Psoas muscle (tissue), 8 donors: Measurements from ENCODE around the gene SLC2A8. TPM values are rescaled to one million over a fixed set of nuclear protein-coding genes. Genes with fewer than 3 reads are reported as not detected.

Source experiments
- ATAC-seq, 4 donors: fragments of 200-7000 bp; cut with Tn5 transposase; one replicate each; pipeline ENCODE4 v1.9.1; 2020; ENCODE audit warnings: moderate library complexity in 3 of 4, mild to moderate bottlenecking in 2 of 4
- DNase-seq, 2 donors: peaks; one replicate each; pipeline ENCODE4 v3.0.0-alpha.2; 2020
- H3K27ac ChIP-seq: fragments of 200-600 bp; one replicate; pipeline ENCODE4 v1.8.0; 2022
- H3K27me3 ChIP-seq, 3 donors: fragments of 200-600 bp in 1 of 3; one replicate each; pipeline versions ENCODE4 v1.6.1 to v1.8.0; 2013 to 2022; ENCODE audit warnings: low read length in 2 of 3, mild to moderate bottlenecking in 2 of 3, moderate library complexity in 1 of 3; ENCODE audit not compliant: insufficient read depth in 3 of 3
- H3K36me3 ChIP-seq, 2 donors: fragments of 200-600 bp in 1 of 2; one replicate each; pipeline versions ENCODE4 v1.6.1 to v1.8.0; 2013 to 2022; ENCODE audit warnings: low read depth in 1 of 2, mild to moderate bottlenecking in 1 of 2, moderate library complexity in 1 of 2; ENCODE audit not compliant: insufficient read depth in 1 of 2
- H3K4me1 ChIP-seq: fragments of 200-600 bp; one replicate; pipeline ENCODE4 v1.8.0; 2022
- H3K4me3 ChIP-seq: fragments of 200-600 bp; one replicate; pipeline ENCODE4 v1.8.0; 2022; ENCODE audit warnings: mild to moderate bottlenecking
- H3K9me3 ChIP-seq: fragments of 200-600 bp; one replicate; pipeline ENCODE4 v1.8.0; 2022
- WGBS, 3 donors: extraction: QIAGEN DNeasy Blood & Tissue Kit; methylation state at CpG; one replicate each; pipeline versions ENCODE4 v1.1.6 to v1.1.7; 2013; 5-methylcytosine and 5-hydroxymethylcytosine counted together
- intact Hi-C, 2 donors: fragments of 100-400 bp; cut with DNase I; formaldehyde crosslinking; loops; one replicate each; pipeline versions ENCODE4 v1.11.0 to v1.14.2; 2022
- polyA plus RNA-seq, 3 donors: library from polyadenylated mRNA; stranded (reverse); fragments of 200-250 nt; gene quantifications; one replicate each; pipeline ENCODE4 v1.2.3, GENCODE V29; 2013
- total RNA-seq, 4 donors: library from RNA; stranded (reverse); fragmentation: NEBNext Ultra II Directional in 2 of 4; extraction: Animal tissue kit (Norgen Biotek cat#: 25700) in 2 of 4; gene quantifications; one replicate each; pipeline versions ENCODE4 v1.2.1 to v1.2.4, GENCODE V29; 2021 to 2023
- TF ChIP-seq, protein P1 (sequence below): fragments of 200-600 bp; IDR thresholded peaks from one replicate; pipeline ENCODE4 v1.8.0; 2022; ENCODE audit warnings: antibody characterized with exemption
- donor health status: healthy with polysubstance abuse.
- donor health status: DM: no; HTN: no; CAD: no; lungs with moderate emphysema.
- donor health status: Bipolar disorder and iron deficiency.
- donor health status: healthy.
- donor health status: DM: yes; HTN: yes; CAD: no.
- donor health status: DM: no; HTN: no; CAD: no.
- donor health status: DM: no; HTN: no; CAD: no.
- donor health status: DM: yes; HTN: yes; CAD: no.

The SLC2A8 gene
- total and polyA plus RNA-seq, 7 donors = 13.2 to 20.3 (median 16.3) TPM

DNA sequence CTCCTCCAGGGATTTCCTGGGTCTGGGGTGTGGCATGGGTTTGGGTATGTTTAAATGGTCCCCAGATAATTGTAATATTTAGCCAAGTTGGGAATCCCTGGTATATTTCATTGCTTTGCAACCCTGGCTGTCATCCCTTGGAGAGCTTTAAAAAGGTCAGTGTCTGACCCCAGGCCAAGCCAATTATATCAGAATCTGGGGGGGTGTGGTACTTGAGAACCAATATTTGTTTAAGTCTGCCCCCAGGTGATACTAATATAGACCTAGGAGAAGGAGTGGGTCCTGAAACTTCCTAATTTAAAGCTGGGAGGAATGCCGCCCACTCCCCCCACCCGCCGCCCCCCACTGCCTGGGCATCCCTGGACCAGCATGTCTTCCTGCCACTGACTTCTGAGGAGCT, 38.2 kb upstream of the SLC2A8 start:
- ATAC-seq (no peak), DNase-seq (no peak)
- intact Hi-C loops = no loop called here
- H3K4me3 ChIP-seq = no peak overlapping the region
- H3K9me3 ChIP-seq = no peaks in the 10 kb centered on the region
- 97 to 100% (median 98%) methylated on average over 3 of the region's 3 CpGs for WGBS, 3 donors
- peaks cover 3 to 28% of the 10 kb centered on the region in 2 donors for H3K36me3 ChIP-seq
- peak overlapping the region; percentile 0 for H3K27ac ChIP-seq
- TF ChIP-seq, protein P1, sequence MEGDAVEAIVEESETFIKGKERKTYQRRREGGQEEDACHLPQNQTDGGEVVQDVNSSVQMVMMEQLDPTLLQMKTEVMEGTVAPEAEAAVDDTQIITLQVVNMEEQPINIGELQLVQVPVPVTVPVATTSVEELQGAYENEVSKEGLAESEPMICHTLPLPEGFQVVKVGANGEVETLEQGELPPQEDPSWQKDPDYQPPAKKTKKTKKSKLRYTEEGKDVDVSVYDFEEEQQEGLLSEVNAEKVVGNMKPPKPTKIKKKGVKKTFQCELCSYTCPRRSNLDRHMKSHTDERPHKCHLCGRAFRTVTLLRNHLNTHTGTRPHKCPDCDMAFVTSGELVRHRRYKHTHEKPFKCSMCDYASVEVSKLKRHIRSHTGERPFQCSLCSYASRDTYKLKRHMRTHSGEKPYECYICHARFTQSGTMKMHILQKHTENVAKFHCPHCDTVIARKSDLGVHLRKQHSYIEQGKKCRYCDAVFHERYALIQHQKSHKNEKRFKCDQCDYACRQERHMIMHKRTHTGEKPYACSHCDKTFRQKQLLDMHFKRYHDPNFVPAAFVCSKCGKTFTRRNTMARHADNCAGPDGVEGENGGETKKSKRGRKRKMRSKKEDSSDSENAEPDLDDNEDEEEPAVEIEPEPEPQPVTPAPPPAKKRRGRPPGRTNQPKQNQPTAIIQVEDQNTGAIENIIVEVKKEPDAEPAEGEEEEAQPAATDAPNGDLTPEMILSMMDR = no peak
- H3K4me1 ChIP-seq = peaks cover 8% of the 10 kb centered on the region
- H3K27me3 ChIP-seq = no peaks in the 10 kb centered on the region

- 61 to 79% (median 67%) methylated on average over 8 of the region's 8 CpGs for WGBS, 3 donors
- TF ChIP-seq, protein P1 = peak; percentile 35
- H3K36me3 ChIP-seq = peaks cover 3 to 32% of the 10 kb centered on the region in 2 donors
- no peaks in the 10 kb centered on the region for H3K9me3 ChIP-seq
- no peaks in the 10 kb centered on the region for H3K27me3 ChIP-seq
- ATAC-seq (peak in 2 of 4 donors; percentile 39 to 49), DNase-seq (no peak)
- peak overlapping the region; percentile 0 for H3K27ac ChIP-seq
- no peak overlapping the region for H3K4me3 ChIP-seq
- peaks cover 8% of the 10 kb centered on the region for H3K4me1 ChIP-seq
- intact Hi-C loops = loop anchor here in 1 of 2 donors (5.0 kb wide), 2 partner anchors 53 to 73 kb away; no protein-coding TSS in a partner anchor
Measured at GRCh38 chr9:127360250-127360649, 36.7 kb upstream of the SLC2A8 start.

- ATAC-seq (peak in 2 of 4 donors; percentile 38 to 58), DNase-seq (no peak)
- 55 to 65% (median 56%) methylated on average over 2 of the region's 2 CpGs for WGBS, 3 donors
- Histone ChIP-seq H3K27ac (peak overlapping the region; percentile 0), H3K27me3 (no peaks in the 10 kb centered on the region), H3K4me1 (peaks cover 8% of the 10 kb centered on the region), H3K9me3 (no peaks in the 10 kb centered on the region), H3K4me3 (no peak overlapping the region), H3K36me3 (peaks cover 3 to 30% of the 10 kb centered on the region in 2 donors)
- TF ChIP-seq, protein P1 = no peak
- intact Hi-C loops = loop anchor here in 1 of 2 donors (5.0 kb wide), 2 partner anchors 54 to 74 kb away; no protein-coding TSS in a partner anchor
Measured at GRCh38 chr9:127360829-127361228, 36.1 kb upstream of the SLC2A8 start.

- WGBS, 3 donors = 63 to 70% (median 63%) methylated on average over 3 of the region's 3 CpGs
- H3K4me3 ChIP-seq = no peak overlapping the region
- no peak overlapping the region for H3K27ac ChIP-seq
- H3K27me3 ChIP-seq = no peaks in the 10 kb centered on the region
- intact Hi-C loops = loop anchor here in 1 of 2 donors (5.0 kb wide), 2 partner anchors 54 to 74 kb away; no protein-coding TSS in a partner anchor
- H3K9me3 ChIP-seq = no peaks in the 10 kb centered on the region
- DNase-seq (no peak), ATAC-seq (no peak)
- H3K36me3 ChIP-seq = peaks cover 3 to 25% of the 10 kb centered on the region in 2 donors
- peaks cover 8% of the 10 kb centered on the region for H3K4me1 ChIP-seq
- TF ChIP-seq, protein P1 = no peak
Measured at GRCh38 chr9:127361561-127361960, 35.4 kb upstream of the SLC2A8 start.

DNA sequence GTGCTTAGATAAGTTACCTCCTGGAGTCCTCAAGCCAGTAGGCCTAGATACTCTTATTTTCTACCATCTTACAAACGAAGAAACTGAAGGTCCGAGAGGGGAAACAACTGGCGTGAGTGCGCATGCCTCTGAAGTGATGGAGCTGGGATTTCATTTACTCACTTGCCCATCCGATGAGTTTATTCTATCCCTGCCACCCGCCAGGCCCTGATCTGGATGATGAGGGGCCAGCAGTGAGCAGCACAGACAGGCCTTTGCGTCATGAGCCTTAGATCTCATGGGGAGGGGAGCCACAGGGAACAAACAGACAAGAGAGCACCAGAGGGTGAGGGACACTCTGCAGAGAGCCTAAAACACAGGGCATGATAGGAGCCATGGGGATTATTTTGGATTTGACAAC, 34.1 kb upstream of the SLC2A8 start:
- no peaks in the 10 kb centered on the region for H3K9me3 ChIP-seq
- H3K4me1 ChIP-seq = peaks cover 8% of the 10 kb centered on the region
- intact Hi-C loops = loop anchor here in 1 of 2 donors (5.0 kb wide), 2 partner anchors 56 to 76 kb away; no protein-coding TSS in a partner anchor

More for the DNA sequence above, 34.1 kb upstream of the SLC2A8 start:
- Histone ChIP-seq H3K36me3 (peaks cover 1 to 19% of the 10 kb centered on the region in 2 donors), H3K4me3 (no peak overlapping the region), H3K27ac (no peak overlapping the region), H3K27me3 (no peaks in the 10 kb centered on the region)
- ATAC-seq (no peak), DNase-seq (no peak)
- TF ChIP-seq, protein P1 = no peak
- WGBS, 3 donors = 83 to 95% (median 89%) methylated on average over 7 of the region's 7 CpGs
